Parathyroid adenoma (tissue), 2 donors: ENCODE results near the gene CLSTN2.

Experiments
- H2AFZ ChIP-seq: fragments of 300-600 bp; sonication (generic); one replicate; pipeline ENCODE4 v1.7.0; 2017; ENCODE audit warnings: antibody characterized with exemption, mild to moderate bottlenecking
- H3K27ac ChIP-seq: fragments of 300-600 bp; sonication (generic); one replicate; pipeline ENCODE4 v1.7.0; 2017
- H3K27me3 ChIP-seq: fragments of 300-600 bp; sonication (generic); one replicate; pipeline ENCODE4 v1.7.0; 2017; ENCODE audit warnings: low read length; ENCODE audit not compliant: control insufficient read depth, insufficient read depth
- H3K36me3 ChIP-seq: fragments of 300-600 bp; sonication (generic); one replicate; pipeline ENCODE4 v1.7.0; 2017; ENCODE audit warnings: low read length; ENCODE audit not compliant: control insufficient read depth, insufficient read depth
- H3K4me1 ChIP-seq: fragments of 300-600 bp; sonication (generic); one replicate; pipeline ENCODE4 v1.7.0; 2017; ENCODE audit warnings: control low read depth
- H3K4me2 ChIP-seq: fragments of 300-600 bp; sonication (generic); one replicate; pipeline ENCODE4 v1.7.0; 2017; ENCODE audit warnings: low read length
- H3K4me3 ChIP-seq: fragments of 300-600 bp; sonication (generic); one replicate; pipeline ENCODE4 v1.7.0; 2017; ENCODE audit warnings: low read depth, low read length
- H3K79me2 ChIP-seq: fragments of 300-600 bp; sonication (generic); one replicate; pipeline ENCODE4 v1.7.0; 2017; ENCODE audit warnings: control low read depth
- H3K9ac ChIP-seq: fragments of 300-600 bp; sonication (generic); one replicate; pipeline ENCODE4 v1.7.0; 2017; ENCODE audit warnings: mild to moderate bottlenecking
- H3K9me3 ChIP-seq: fragments of 300-600 bp; sonication (generic); one replicate; pipeline ENCODE4 v1.7.0; 2017; ENCODE audit warnings: low read length; ENCODE audit not compliant: control insufficient read depth
- CTCF ChIP-seq: fragments of 300-600 bp; sonication (generic); IDR thresholded peaks from one replicate; pipeline ENCODE4 v1.7.0; 2017; ENCODE audit warnings: antibody characterized with exemption, mild to moderate bottlenecking
- donor health status: primary hyperparathyroidism.

The CLSTN2 gene

GRCh38 chr3:140527156-140527555 lies 592.2 kb downstream of the CLSTN2 start:
- H3K4me1 ChIP-seq: no peaks in the 10 kb centered on the region
- TF ChIP-seq CTCF: no peak
- H3K36me3 ChIP-seq: no peaks in the 10 kb centered on the region
- no peaks in the 10 kb centered on the region for H3K27me3 ChIP-seq
- H2AFZ ChIP-seq: no peak overlapping the region
- H3K9ac ChIP-seq: no peak overlapping the region
- H3K79me2 ChIP-seq: no peaks in the 10 kb centered on the region
- peaks cover 3% of the 10 kb centered on the region for H3K9me3 ChIP-seq
- H3K4me2 ChIP-seq: no peak overlapping the region
- no peak overlapping the region for H3K4me3 ChIP-seq
- H3K27ac ChIP-seq: no peak overlapping the region

GRCh38 chr3:140529096-140529495 lies 594.1 kb downstream of the CLSTN2 start:
- Histone ChIP-seq H3K36me3 (no peaks in the 10 kb centered on the region), H3K4me3 (no peak overlapping the region), H3K9me3 (peaks cover 3% of the 10 kb centered on the region), H3K27me3 (no peaks in the 10 kb centered on the region), H3K4me1 (no peaks in the 10 kb centered on the region), H3K9ac (no peak overlapping the region), H3K4me2 (no peak overlapping the region), H2AFZ (no peak overlapping the region), H3K27ac (no peak overlapping the region), H3K79me2 (no peaks in the 10 kb centered on the region)
- no peak for TF ChIP-seq CTCF

GRCh38 chr3:140529558-140529957 lies 594.6 kb downstream of the CLSTN2 start:
- Histone ChIP-seq H3K36me3 (no peaks in the 10 kb centered on the region), H3K79me2 (no peaks in the 10 kb centered on the region), H2AFZ (no peak overlapping the region), H3K27me3 (no peaks in the 10 kb centered on the region), H3K4me1 (no peaks in the 10 kb centered on the region), H3K4me2 (no peak overlapping the region), H3K9me3 (peaks cover 3% of the 10 kb centered on the region), H3K4me3 (no peak overlapping the region), H3K9ac (no peak overlapping the region), H3K27ac (no peak overlapping the region)
- no peak for TF ChIP-seq CTCF

GRCh38 chr3:140530131-140530530 lies 595.1 kb downstream of the CLSTN2 start:
- Histone ChIP-seq H3K9me3 (peaks cover 3% of the 10 kb centered on the region), H3K27ac (no peak overlapping the region), H3K27me3 (no peaks in the 10 kb centered on the region), H3K4me2 (no peak overlapping the region), H3K4me1 (no peaks in the 10 kb centered on the region), H3K36me3 (no peaks in the 10 kb centered on the region), H3K9ac (no peak overlapping the region), H3K4me3 (no peak overlapping the region), H3K79me2 (no peaks in the 10 kb centered on the region), H2AFZ (no peak overlapping the region)
- no peak for TF ChIP-seq CTCF

- Histone ChIP-seq H3K4me1 (no peaks in the 10 kb centered on the region), H3K4me3 (no peak overlapping the region), H3K27me3 (no peaks in the 10 kb centered on the region), H3K4me2 (no peak overlapping the region), H3K79me2 (no peaks in the 10 kb centered on the region), H3K36me3 (no peaks in the 10 kb centered on the region), H3K9me3 (no peaks in the 10 kb centered on the region), H3K9ac (no peak overlapping the region), H2AFZ (no peak overlapping the region), H3K27ac (no peak overlapping the region)
- no peak for TF ChIP-seq CTCF
Measured at GRCh38 chr3:140530603-140531002, 595.6 kb downstream of the CLSTN2 start.
